ENCODE data around the gene DOCK2. TPM values are rescaled to one million over a fixed set of nuclear protein-coding genes. Genes with fewer than 3 reads are reported as not detected.

Gene DOCK2
- total and polyA plus RNA-seq, 9 of the 15 experiments (the other 6 are each of a cell fraction or from before 2014, with no cell fraction given), result 4.5 to 42.6 (median 20.5) TPM

- TF ChIP-seq ZNF778 (CRISPR knock-in tag; IDR thresholded peaks at IDR 0.05) (no peak), FOXP1 (CRISPR knock-in tag; IDR thresholded peaks at IDR 0.05) (no peak), ZNF174 (CRISPR knock-in tag; IDR thresholded peaks at IDR 0.05) (no peak), NR2C1 (IDR thresholded peaks at IDR 0.05) (no peak), NR2C1 (tag; IDR thresholded peaks at IDR 0.05) (no peak), JUN (IDR thresholded peaks at IDR 0.05; ENCODE audit: borderline replicate concordance, low read depth, low read length) (no peak), JUN (CRISPR knock-in tag; IDR thresholded peaks at IDR 0.05; ENCODE audit: borderline replicate concordance) (no peak), MLX (CRISPR knock-in tag; conservative IDR thresholded peaks at IDR 0.05) (no peak), MAFK (IDR thresholded peaks at IDR 0.05; ENCODE audit: low read length) (no peak), MAFG (tag; conservative IDR thresholded peaks at IDR 0.05) (no peak), WHSC1 (IDR thresholded peaks at IDR 0.05; ENCODE audit: low read length) (no peak), HOXB6 (CRISPR knock-in tag; IDR thresholded peaks at IDR 0.05; ENCODE audit: borderline replicate concordance) (no peak), SMARCC2 (IDR thresholded peaks at IDR 0.05; ENCODE audit: low read depth) (peak; percentile 82; the same call in 1 of the 2 replicates), CCNT2 (IDR thresholded peaks at IDR 0.05; ENCODE audit: borderline replicate concordance, extremely low read depth, insufficient read length, low read depth, low read length) (peak; percentile 62), SETDB1 (IDR thresholded peaks at IDR 0.05; ENCODE audit: low read length) (no peak), DACH1 (IDR thresholded peaks at IDR 0.05; ENCODE audit: partially characterized antibody) (no peak), HMGN3 (IDR thresholded peaks at IDR 0.05; ENCODE audit: borderline replicate concordance, extremely low read depth, insufficient read length, low read depth, low read length) (no peak), TEAD1 (CRISPR knock-in tag; IDR thresholded peaks at IDR 0.05) (no peak), POLR2H (tag; IDR thresholded peaks at IDR 0.05; ENCODE audit: low read depth) (no peak), STAT5A (IDR thresholded peaks at IDR 0.05; ENCODE audit: borderline replicate concordance, low read length) (peak; percentile 83)
- TF ChIP-seq, protein P1, sequence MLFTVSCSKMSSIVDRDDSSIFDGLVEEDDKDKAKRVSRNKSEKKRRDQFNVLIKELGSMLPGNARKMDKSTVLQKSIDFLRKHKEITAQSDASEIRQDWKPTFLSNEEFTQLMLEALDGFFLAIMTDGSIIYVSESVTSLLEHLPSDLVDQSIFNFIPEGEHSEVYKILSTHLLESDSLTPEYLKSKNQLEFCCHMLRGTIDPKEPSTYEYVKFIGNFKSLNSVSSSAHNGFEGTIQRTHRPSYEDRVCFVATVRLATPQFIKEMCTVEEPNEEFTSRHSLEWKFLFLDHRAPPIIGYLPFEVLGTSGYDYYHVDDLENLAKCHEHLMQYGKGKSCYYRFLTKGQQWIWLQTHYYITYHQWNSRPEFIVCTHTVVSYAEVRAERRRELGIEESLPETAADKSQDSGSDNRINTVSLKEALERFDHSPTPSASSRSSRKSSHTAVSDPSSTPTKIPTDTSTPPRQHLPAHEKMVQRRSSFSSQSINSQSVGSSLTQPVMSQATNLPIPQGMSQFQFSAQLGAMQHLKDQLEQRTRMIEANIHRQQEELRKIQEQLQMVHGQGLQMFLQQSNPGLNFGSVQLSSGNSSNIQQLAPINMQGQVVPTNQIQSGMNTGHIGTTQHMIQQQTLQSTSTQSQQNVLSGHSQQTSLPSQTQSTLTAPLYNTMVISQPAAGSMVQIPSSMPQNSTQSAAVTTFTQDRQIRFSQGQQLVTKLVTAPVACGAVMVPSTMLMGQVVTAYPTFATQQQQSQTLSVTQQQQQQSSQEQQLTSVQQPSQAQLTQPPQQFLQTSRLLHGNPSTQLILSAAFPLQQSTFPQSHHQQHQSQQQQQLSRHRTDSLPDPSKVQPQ (CRISPR knock-in tag; IDR thresholded peaks at IDR 0.05; ENCODE audit: borderline replicate concordance), result no peak
- TF ChIP-seq, protein P2, sequence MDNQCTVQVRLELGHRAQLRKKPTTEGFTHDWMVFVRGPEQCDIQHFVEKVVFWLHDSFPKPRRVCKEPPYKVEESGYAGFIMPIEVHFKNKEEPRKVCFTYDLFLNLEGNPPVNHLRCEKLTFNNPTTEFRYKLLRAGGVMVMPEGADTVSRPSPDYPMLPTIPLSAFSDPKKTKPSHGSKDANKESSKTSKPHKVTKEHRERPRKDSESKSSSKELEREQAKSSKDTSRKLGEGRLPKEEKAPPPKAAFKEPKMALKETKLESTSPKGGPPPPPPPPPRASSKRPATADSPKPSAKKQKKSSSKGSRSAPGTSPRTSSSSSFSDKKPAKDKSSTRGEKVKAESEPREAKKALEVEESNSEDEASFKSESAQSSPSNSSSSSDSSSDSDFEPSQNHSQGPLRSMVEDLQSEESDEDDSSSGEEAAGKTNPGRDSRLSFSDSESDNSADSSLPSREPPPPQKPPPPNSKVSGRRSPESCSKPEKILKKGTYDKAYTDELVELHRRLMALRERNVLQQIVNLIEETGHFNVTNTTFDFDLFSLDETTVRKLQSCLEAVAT (IDR thresholded peaks at IDR 0.05), result peak in 1 of 2 experiments; percentile 79; a peak in 1 of 4 replicates
- TF ChIP-seq, protein P3, sequence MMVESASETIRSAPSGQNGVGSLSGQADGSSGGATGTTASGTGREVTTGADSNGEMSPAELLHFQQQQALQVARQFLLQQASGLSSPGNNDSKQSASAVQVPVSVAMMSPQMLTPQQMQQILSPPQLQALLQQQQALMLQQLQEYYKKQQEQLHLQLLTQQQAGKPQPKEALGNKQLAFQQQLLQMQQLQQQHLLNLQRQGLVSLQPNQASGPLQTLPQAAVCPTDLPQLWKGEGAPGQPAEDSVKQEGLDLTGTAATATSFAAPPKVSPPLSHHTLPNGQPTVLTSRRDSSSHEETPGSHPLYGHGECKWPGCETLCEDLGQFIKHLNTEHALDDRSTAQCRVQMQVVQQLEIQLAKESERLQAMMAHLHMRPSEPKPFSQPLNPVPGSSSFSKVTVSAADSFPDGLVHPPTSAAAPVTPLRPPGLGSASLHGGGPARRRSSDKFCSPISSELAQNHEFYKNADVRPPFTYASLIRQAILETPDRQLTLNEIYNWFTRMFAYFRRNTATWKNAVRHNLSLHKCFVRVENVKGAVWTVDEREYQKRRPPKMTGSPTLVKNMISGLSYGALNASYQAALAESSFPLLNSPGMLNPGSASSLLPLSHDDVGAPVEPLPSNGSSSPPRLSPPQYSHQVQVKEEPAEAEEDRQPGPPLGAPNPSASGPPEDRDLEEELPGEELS (CRISPR knock-in tag; IDR thresholded peaks at IDR 0.05; ENCODE audit: borderline replicate concordance), result no peak
These were observed 109.1 kb downstream of the DOCK2 start (continued) for GRCh38 chr5:169746147-169746694.

Data from K562 (cell line).